ENCODE results near the gene SLC35A1.
"Not testable (repeated sequence)": the region's sequence is repeated elsewhere in the genome, so short reads cannot be mapped to it uniquely, and the experiment has no call there.

The SLC35A1 gene

GRCh38 chr6:87487555-87487954 is 14.8 kb downstream of the SLC35A1 start:
- no peak for DNase-seq (ENCODE audit: extremely low spot score)
- ChIA-PET CTCF (no interaction called here), POLR2A (no interaction called here)
- TF ChIP-seq, protein P1, sequence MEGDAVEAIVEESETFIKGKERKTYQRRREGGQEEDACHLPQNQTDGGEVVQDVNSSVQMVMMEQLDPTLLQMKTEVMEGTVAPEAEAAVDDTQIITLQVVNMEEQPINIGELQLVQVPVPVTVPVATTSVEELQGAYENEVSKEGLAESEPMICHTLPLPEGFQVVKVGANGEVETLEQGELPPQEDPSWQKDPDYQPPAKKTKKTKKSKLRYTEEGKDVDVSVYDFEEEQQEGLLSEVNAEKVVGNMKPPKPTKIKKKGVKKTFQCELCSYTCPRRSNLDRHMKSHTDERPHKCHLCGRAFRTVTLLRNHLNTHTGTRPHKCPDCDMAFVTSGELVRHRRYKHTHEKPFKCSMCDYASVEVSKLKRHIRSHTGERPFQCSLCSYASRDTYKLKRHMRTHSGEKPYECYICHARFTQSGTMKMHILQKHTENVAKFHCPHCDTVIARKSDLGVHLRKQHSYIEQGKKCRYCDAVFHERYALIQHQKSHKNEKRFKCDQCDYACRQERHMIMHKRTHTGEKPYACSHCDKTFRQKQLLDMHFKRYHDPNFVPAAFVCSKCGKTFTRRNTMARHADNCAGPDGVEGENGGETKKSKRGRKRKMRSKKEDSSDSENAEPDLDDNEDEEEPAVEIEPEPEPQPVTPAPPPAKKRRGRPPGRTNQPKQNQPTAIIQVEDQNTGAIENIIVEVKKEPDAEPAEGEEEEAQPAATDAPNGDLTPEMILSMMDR (IDR thresholded peaks at IDR 0.05; ENCODE audit: control extremely low read depth, extremely low read depth, low read depth, missing control alignments): no peak

DNA sequence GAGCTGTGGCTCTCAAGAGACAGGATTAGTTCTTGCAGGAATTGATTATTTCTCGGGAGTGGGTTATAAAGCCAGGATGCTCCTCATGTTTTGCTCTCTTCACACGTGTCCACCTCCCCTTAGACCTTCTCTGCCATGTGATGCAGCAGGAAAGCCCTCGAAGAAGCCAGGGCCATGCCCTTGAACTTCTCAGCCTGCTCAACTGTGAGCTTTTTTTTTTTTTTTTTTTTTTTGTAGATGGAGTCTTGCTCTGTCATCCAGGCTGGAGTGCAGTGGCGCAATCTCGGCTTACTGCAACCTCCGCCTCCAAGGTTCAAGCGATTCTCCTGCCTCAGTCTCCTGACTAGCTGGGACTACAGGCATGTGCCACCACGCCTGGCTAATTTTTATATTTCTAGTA is 16.6 kb downstream of the SLC35A1 start:
- CTCF ChIA-PET: interaction anchor here (0.9 to 2.2 kb wide), 4 partner anchors 9 to 19 kb away, joined by 3 to 8 read pairs (median 4); no protein-coding TSS in a partner anchor
- POLR2A ChIA-PET; DNase-seq (ENCODE audit: extremely low spot score): not testable (repeated sequence)

- CTCF ChIA-PET: interaction anchor here (1.2 to 5.7 kb wide), 6 partner anchors 11 to 416 kb away, joined by 3 to 27 read pairs (median 4); partner anchors contain the start of gene SLC35A1
- TF ChIP-seq, protein P1 (IDR thresholded peaks at IDR 0.05; ENCODE audit: control extremely low read depth, extremely low read depth, low read depth, missing control alignments): no peak
- POLR2A ChIA-PET: no interaction called here
Observed at GRCh38 chr6:87494761-87495422, 22.1 kb downstream of the SLC35A1 start.

GRCh38 chr6:87498048-87498447 is 25.3 kb downstream of the SLC35A1 start:
- POLR2A ChIA-PET: no interaction called here
- CTCF ChIA-PET: interaction anchor here (5.7 kb wide), 1 partner anchor 8 kb away, joined by 27 read pairs; no protein-coding TSS in a partner anchor

More at GRCh38 chr6:87494761-87495422, 22.1 kb downstream of the SLC35A1 start:
- peak; percentile 36 for DNase-seq (ENCODE audit: extremely low spot score)

GRCh38 chr6:87501809-87502572 is 29.2 kb downstream of the SLC35A1 start:
- ChIA-PET POLR2A (no interaction called here), CTCF (no interaction called here)
- DNase-seq (ENCODE audit: extremely low spot score): no peak
- TF ChIP-seq, protein P1 (IDR thresholded peaks at IDR 0.05; ENCODE audit: control extremely low read depth, extremely low read depth, low read depth, missing control alignments): no peak

More at GRCh38 chr6:87498048-87498447, 25.3 kb downstream of the SLC35A1 start:
- no peak for DNase-seq (ENCODE audit: extremely low spot score)
- TF ChIP-seq, protein P1 (IDR thresholded peaks at IDR 0.05; ENCODE audit: control extremely low read depth, extremely low read depth, low read depth, missing control alignments): no peak

- ChIA-PET CTCF (interaction anchor here (1.1 to 6.3 kb wide), 5 partner anchors 9 to 33 kb away, joined by 3 to 27 read pairs (median 7); no protein-coding TSS in a partner anchor), POLR2A (no interaction called here)
- no peak for DNase-seq (ENCODE audit: extremely low spot score)
- TF ChIP-seq, protein P1 (IDR thresholded peaks at IDR 0.05; ENCODE audit: control extremely low read depth, extremely low read depth, low read depth, missing control alignments): no peak
Observed at GRCh38 chr6:87504441-87504840, 31.7 kb downstream of the SLC35A1 start.

DNA sequence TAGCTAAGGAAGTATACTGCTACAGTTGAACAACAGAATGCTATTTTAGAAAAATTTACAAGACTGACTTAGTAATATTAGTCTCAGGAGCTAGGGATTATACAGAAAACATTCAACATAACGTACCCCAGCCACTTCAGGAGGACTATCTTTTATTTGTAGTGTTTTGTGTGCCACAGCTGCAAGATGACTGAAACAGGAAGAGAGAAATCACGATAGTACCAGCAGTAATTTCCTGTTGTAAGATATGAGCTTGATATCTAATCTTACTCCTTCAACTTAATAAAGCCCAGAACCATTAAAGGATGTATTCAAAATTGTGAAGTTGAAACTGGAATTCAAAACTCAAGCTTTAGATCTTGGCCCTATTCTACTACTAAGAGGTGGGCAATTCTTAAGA is 42.1 kb downstream of the SLC35A1 start:
- POLR2A ChIA-PET: no interaction called here
- TF ChIP-seq, protein P1 (IDR thresholded peaks at IDR 0.05; ENCODE audit: control extremely low read depth, extremely low read depth, low read depth, missing control alignments): no peak
- DNase-seq (ENCODE audit: extremely low spot score): no peak
- CTCF ChIA-PET: interaction anchor here (1.3 to 1.8 kb wide), 4 partner anchors 8 to 16 kb away, joined by 3 to 7 read pairs (median 4); no protein-coding TSS in a partner anchor

Data from GM10248 (cell line).